Stimulated activated CD8-positive, alpha-beta memory T cell treated with anti-CD3 and anti-CD28 coated beads, Interleukin-15, amount 100 ng/mL, for 48 hours (primary cell): Measurements from ENCODE around the gene ANKRD39.
A peak's percentile ranks its signal among the peaks of the same experiment; 100 is the strongest.

ENCODE experiments used
- DNase-seq, 2 donors: peaks; one replicate each; pipeline ENCODE4 v3.0.0-alpha.2; 2020; ENCODE audit warnings: low read depth in 2 of 2

The ANKRD39 gene

GRCh38 chr2:96853321-96853720, 4.5 kb downstream of the ANKRD39 start:
- no peak for DNase-seq

DNA sequence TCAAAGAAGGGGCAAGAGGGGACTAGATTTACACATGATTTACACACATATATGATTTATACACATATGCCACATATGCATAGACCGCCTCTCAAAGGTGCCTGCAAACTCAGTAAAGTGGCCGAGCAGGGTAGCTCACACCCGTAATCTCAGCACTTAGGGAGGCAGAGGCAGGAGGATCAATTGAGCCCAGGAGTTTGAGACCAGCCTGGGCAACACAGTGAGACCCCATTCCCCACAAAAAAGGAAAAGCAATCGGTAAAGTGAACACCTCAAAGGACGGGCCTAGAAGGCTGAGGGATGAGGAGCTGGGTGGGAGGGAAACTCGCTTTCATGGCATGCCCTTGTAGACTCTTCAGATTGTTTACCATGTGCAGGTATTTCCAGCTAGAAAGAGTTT, 5.1 kb downstream of the ANKRD39 start:
- DNase-seq: no peak

DNA sequence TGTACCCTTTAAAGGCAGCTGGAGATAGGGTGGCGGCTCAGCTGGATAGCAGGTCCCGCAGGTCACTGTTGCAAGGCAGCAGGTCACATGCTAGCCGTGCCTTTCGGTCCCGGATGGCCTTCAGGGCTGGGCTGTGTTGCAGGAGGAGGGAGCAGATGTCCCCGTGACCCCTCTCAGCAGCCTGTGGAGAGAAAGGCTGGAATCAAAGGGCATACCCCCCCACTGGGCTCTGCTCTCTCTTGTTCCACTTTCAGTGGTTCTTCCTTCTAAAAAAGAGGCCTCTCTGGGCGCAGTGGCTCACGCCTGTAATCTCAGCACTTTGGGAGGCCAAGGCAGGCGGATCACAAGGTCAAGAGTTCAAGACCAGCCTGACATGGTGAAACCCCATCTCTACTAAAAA, 9.6 kb downstream of the ANKRD39 start:
- no peak for DNase-seq

DNA sequence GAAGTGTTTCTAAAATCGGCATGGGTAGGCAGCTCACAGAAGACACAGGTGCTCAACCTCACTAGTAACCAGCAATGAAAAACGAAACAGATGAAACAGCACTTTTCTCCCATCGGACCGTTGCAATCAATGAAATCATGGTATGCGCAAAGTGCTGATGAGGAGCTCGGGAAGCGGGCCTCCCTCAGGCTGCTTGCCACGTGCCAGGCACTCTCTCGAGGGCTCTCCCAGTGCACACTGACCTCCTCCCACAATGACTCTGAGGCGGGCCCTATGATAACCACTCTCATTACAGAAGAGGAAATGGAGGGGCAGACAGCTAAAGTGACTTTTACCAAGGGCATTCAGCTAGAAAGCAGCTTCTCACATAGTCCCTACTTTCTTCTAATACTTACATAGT, 10.2 kb downstream of the ANKRD39 start:
- no peak for DNase-seq

DNA sequence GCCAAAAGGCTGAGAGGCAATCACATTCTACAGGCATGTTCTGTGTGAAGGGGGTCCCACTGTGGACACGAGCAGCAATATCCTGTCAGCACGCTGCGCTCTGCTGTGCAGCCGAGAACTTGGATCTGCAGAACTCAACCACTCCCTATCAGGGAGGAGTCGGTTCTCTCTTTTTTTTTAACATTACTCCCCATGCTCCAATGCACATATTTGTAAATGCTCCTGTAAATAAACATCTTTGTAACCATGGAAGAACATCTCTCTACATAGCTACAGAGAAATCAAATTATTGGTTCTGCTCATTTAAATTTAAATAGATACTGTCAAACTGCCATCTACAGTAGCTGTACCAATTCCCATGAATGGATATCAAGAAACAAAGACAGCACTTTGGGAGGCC, 11.0 kb downstream of the ANKRD39 start:
- DNase-seq: no peak

GRCh38 chr2:96844405-96844808, 13.4 kb downstream of the ANKRD39 start:
- DNase-seq: no peak

GRCh38 chr2:96843538-96844268, 14.1 kb downstream of the ANKRD39 start, which contains the start of gene ANKRD23:
Gene ANKRD23 (minus strand): TSS chr2:96844021. CDS start chr2:96843992, 29 bp downstream.
- DNase-seq: no peak

DNA sequence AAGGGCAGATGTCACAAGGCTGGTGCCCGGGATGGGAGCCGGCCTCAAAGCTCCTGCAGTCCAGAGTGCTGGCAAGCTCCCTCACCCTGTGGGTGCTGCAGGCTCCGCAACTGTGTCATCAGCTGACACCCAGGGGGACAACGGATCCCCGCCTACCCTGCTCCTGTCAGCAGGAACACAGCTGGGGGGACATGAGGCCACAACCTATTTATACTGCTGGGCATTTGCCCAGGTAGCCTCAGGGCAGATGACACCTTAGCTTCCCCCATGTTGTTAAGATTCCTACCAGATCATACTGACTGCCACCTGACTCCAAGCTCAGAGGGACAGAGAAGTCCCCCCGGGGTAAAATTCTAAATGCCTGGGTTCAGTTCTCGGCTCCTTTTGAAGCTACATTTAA, 15.2 kb downstream of the ANKRD39 start:
- no peak for DNase-seq

- DNase-seq: no peak
Measured at GRCh38 chr2:96841701-96842495, 15.9 kb downstream of the ANKRD39 start.

- no peak for DNase-seq
Measured at GRCh38 chr2:96839875-96840850, 17.7 kb downstream of the ANKRD39 start.

DNA sequence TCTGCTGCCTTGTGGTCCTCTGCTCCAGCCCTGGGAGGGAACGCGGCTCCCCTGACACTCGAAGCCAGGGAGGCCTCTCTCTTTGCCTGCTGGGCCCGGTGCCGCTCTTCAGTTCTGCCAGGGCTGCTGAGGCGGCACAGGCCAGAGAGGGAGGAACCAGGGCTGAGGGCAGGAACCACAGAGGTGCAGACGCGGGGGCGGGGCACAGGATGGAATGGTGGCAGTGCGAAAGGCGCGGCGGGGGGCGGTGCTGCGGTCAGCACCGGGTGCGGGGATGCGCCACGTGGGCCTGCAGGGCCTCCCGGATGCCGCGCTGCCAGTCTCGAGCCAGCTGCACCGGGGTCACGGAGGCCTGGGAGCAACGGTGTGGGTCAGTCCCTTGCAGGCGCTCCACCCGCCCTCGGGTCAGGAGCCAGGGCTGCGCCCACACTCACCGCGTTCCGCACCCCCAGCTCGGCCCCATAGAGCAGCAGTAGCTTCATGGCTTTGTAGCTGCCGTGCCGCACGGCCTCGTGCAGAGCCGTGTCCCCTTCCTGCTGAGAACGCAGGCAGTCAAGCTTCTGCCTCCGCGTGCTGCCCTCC, 18.4 kb downstream of the ANKRD39 start:
- DNase-seq: peak; percentile 66 to 71

DNA sequence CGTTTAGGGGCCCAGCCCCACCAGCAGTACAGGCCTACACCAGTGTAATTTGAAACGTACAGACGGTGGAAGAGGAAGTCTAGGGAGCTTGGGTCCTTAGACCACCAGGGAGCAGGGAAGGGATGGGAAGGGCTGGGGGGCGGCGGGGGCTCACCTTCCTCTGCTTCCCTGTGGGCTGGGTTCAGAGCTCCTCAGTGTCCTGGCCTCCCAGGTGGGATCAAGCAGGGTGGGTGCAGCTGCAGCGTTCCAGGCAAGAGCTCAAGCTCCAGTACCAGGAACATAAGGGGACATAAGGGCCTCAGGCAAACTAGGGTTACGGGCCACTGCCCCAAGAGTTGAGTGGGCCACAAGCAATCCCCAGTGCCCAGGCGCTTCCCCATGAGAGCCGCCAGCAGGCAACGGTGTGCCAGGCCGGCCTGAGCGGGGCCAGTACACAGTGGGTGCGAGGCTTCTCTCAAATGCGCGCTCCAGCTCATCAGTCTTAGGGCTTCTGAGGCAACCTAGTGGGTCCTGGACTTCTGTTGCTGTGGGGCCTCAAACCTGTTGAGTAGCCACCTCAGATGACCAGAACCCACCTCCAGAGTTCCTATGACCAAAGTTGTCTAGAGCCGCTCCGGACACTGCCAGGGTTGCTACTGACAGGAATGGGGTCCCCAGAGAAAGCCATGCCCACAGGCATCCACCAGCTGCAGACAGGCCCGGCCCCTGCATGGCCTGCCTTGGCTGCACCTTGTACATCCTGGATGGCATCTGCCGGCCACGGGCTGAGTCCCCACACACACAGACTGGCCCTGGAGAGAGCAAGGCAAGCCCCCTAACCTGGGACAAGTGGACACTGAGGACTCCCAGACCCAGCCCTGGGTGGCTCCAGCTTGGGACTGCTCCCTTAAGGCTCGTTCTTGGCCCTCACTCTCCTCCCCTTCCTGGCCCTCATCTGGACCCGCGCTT, 19.2 kb downstream of the ANKRD39 start:
- no peak for DNase-seq

DNA sequence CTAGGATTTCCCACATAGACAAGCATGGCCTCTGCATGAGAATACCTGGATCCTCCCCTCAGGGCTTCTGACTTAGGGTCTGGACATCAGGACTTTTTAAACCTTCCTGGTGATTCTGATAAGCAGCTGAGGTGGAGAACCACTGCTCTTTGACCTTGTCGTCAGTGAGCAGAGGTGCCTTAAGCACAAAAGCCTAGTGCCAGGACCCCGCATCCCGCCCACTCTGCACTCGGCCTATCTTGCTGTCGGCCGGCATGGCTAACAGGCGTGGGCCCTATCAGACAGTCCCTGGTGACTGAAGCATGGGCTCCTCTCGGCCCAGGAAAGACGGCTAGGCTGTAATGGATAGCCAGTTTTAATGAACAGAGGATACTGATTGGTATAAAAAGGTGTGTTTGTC, 20.2 kb downstream of the ANKRD39 start:
- DNase-seq: no peak

GRCh38 chr2:96835830-96836229, 22.0 kb downstream of the ANKRD39 start:
- no peak for DNase-seq

- DNase-seq: no peak
Measured at GRCh38 chr2:96832754-96833507, 24.9 kb downstream of the ANKRD39 start.

GRCh38 chr2:96832408-96832753, 25.4 kb downstream of the ANKRD39 start:
- no peak for DNase-seq

- DNase-seq: no peak
Measured at GRCh38 chr2:96831679-96832078, 26.1 kb downstream of the ANKRD39 start.

DNA sequence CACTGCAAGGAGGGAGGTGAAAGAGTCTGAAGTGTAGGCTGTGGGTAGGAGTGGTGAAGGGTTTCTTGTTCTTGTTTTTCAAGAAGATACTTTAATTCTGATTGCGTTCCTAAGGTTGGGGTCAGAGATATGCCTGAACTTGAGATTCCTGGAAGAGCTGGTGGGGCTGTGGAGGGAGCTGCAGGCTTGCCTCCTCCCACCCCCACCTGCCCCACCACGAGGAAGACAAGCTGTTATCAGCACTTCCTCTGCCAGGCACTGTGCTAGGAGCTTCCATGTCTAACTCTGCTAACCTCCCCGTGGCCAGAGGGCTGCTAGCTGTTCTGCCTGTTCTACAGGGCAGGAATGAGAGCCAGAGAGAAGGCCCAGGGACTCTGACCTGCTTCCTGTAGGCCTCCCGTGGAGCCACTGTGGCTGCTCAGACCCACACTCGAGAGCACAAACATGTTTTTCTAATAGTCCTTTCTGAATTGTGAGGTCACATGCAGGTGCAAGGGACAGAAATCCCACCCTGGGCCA, 27.7 kb downstream of the ANKRD39 start:
- no peak for DNase-seq

GRCh38 chr2:96828874-96829273, 28.9 kb downstream of the ANKRD39 start:
- DNase-seq: no peak

- no peak for DNase-seq
Measured at GRCh38 chr2:96828436-96828835, 29.4 kb downstream of the ANKRD39 start.
